HCT116 (cell line): ENCODE results near the gene TMEM52. TPM values are rescaled to one million over a fixed set of nuclear protein-coding genes. Genes with fewer than 3 reads are reported as not detected.

Source experiments
- ATAC-seq: fragments of 200-7000 bp; cut with Tn5 transposase; 2 replicates; pipeline ENCODE4 v1.9.1; 2020; ENCODE audit warnings: mild to moderate bottlenecking, moderate library complexity
- BruUV-seq: library from RNA; stranded (reverse); fragments of 400-500 nt; replicated peaks from 2 replicates; lab custom pipeline; 2021; lab: Mats Ljungman, UMichigan
- CTCF ChIA-PET: fragments of 300-600 bp; sonication (Branson Sonifier 250); formaldehyde crosslinking; loops from one replicate; lab custom pipeline; 2021; ENCODE audit warnings: antibody characterized with exemption; lab: Charles Lee
- POLR2A ChIA-PET: fragments of 300-600, 350-600 bp; sonication (Branson Sonifier 250); formaldehyde crosslinking; loops from one replicate; lab custom pipeline; 2021; ENCODE audit warnings: antibody characterized with exemption; lab: Charles Lee
- RAD21 ChIA-PET, 2 experiments: fragments of 300-600 bp; sonication (Branson Sonifier 250); formaldehyde crosslinking; loops; one replicate each; lab custom pipeline; 2023; ENCODE audit warnings: low total read pairs in 2 of 2; ENCODE audit not compliant: uncharacterized antibody in 2 of 2, unreplicated experiment in 2 of 2, low non-redundant PET in 1 of 2; lab: Charles Lee
- DNase-seq: peaks from one replicate; pipeline ENCODE4 v3.0.0-alpha.2; 2010; ENCODE audit warnings: low read depth, low spot score
- H2AFZ ChIP-seq: fragments of 200-600 bp; shearing (Covaris generic), sonication (generic); 2 replicates; pipeline ENCODE4 v1.6.1; 2017; ENCODE audit warnings: low read depth, mixed run types, mixed read lengths, antibody characterized with exemption, low read length; ENCODE audit not compliant: poor library complexity, severe bottlenecking
- H3K27ac ChIP-seq: 2 replicates; pipeline ENCODE4 v1.5.1; 2012; ENCODE audit warnings: low read depth, low read length
- H3K27me3 ChIP-seq: fragments of 200-600 bp; sonication (generic); 2 replicates; pipeline ENCODE4 v1.6.1; 2016; ENCODE audit warnings: mixed run types, low read length, mixed read lengths; ENCODE audit not compliant: insufficient read depth
- H3K36me3 ChIP-seq, 2 experiments: fragments of 200-500 bp in 1 of 2; fragments of 200-600 bp in 1 of 2; sonication (Bioruptor generic) in 1 of 2; sonication (generic) in 1 of 2; 2 replicates each; pipeline versions ENCODE4 v1.5.1 to v1.6.1; 2014 to 2016; ENCODE audit warnings: low read length in 2 of 2, inconsistent platforms in 1 of 2, mixed read lengths in 1 of 2, mixed run types in 1 of 2; ENCODE audit not compliant: insufficient read depth in 2 of 2, control insufficient read depth in 1 of 2
- H3K4me1 ChIP-seq, 2 experiments: fragments of 200-600 bp in 1 of 2; sonication (generic) in 1 of 2; 2 replicates each; pipeline versions ENCODE4 v1.5.1 to v1.6.1; 2012 to 2017; ENCODE audit warnings: low read length in 2 of 2, inconsistent platforms in 1 of 2, mild to moderate bottlenecking in 1 of 2, mixed read lengths in 1 of 2, mixed run types in 1 of 2, moderate library complexity in 1 of 2; ENCODE audit not compliant: insufficient read depth in 2 of 2, control insufficient read depth in 1 of 2
- H3K4me2 ChIP-seq: fragments of 200-600 bp; sonication (generic); 2 replicates; pipeline ENCODE4 v1.6.1; 2017; ENCODE audit warnings: mixed run types, low read length, mixed read lengths
- H3K4me3 ChIP-seq, 2 experiments: fragments of 200-600 bp in 1 of 2; sonication (generic) in 1 of 2; replicated peaks in 1 of 2; 2 replicates each; pipeline ENCODE4 v1.5.1; 2011 to 2016; ENCODE audit warnings: low read length in 2 of 2, control low read depth in 1 of 2, low read depth in 1 of 2, mild to moderate bottlenecking in 1 of 2, mixed read lengths in 1 of 2, mixed run types in 1 of 2
- H3K79me2 ChIP-seq: fragments of 200-600 bp; sonication (generic); 2 replicates; pipeline ENCODE4 v1.6.1; 2017; ENCODE audit warnings: mild to moderate bottlenecking, mixed run types, low read length, moderate library complexity, mixed read lengths; ENCODE audit not compliant: insufficient read depth
- H3K9ac ChIP-seq: fragments of 200-600 bp; sonication (generic); 2 replicates; pipeline ENCODE4 v1.6.1; 2016; ENCODE audit warnings: low read length, mixed read lengths
- H3K9me2 ChIP-seq: fragments of 200-600 bp; sonication (generic), shearing (Covaris generic); 2 replicates; pipeline ENCODE4 v1.6.1; 2017; ENCODE audit warnings: mixed run types, mild to moderate bottlenecking, moderate library complexity; ENCODE audit not compliant: insufficient read depth
- H3K9me3 ChIP-seq, 2 experiments: fragments of 200-500 bp in 1 of 2; fragments of 200-600 bp in 1 of 2; sonication (Bioruptor generic) in 1 of 2; sonication (generic) in 1 of 2; 2 replicates each; pipeline ENCODE4 v1.6.1; 2014 to 2017; ENCODE audit warnings: low read length in 2 of 2, mixed read lengths in 2 of 2, inconsistent platforms in 1 of 2, low read depth in 1 of 2, mild to moderate bottlenecking in 1 of 2, mixed run types in 1 of 2, moderate library complexity in 1 of 2; ENCODE audit not compliant: control insufficient read depth in 1 of 2, insufficient read depth in 1 of 2
- H4K20me1 ChIP-seq: fragments of 200-600 bp; sonication (generic), shearing (Covaris generic); 2 replicates; pipeline ENCODE4 v1.6.1; 2017; ENCODE audit warnings: mixed run types, mild to moderate bottlenecking, moderate library complexity; ENCODE audit not compliant: insufficient read depth
- ATF3 ChIP-seq: IDR thresholded peaks from 2 replicates; pipeline ENCODE4 v1.6.1; 2012
- CBX3 ChIP-seq: IDR thresholded peaks from 2 replicates; pipeline ENCODE4 v1.6.1; 2012; ENCODE audit warnings: low read depth
- CEBPB ChIP-seq: IDR thresholded peaks from 2 replicates; pipeline ENCODE4 v1.6.1; 2012; ENCODE audit warnings: low read depth
- ELF1 ChIP-seq: IDR thresholded peaks from 2 replicates; pipeline ENCODE4 v1.6.1; 2012; ENCODE audit warnings: low read depth, borderline replicate concordance
- EZH2 ChIP-seq: fragments of 200-600 bp; sonication (generic); IDR thresholded peaks from 2 replicates; pipeline ENCODE4 v1.6.1; 2017; ENCODE audit warnings: antibody characterized with exemption, mixed run types
- EZH2phosphoT487 ChIP-seq: fragments of 200-600 bp; IDR thresholded peaks from 2 replicates; pipeline ENCODE4 v1.6.1; 2018; ENCODE audit warnings: antibody characterized with exemption, borderline replicate concordance
- JUND ChIP-seq: IDR thresholded peaks from 2 replicates; pipeline ENCODE4 v1.6.1; 2012
- POLR2A ChIP-seq: IDR thresholded peaks from 2 replicates; pipeline ENCODE4 v1.7.0; 2011; ENCODE audit warnings: borderline replicate concordance; ENCODE audit not compliant: insufficient read depth, insufficient read length; ENCODE audit errors: extremely low read depth
- POLR2AphosphoS5 ChIP-seq: IDR thresholded peaks from 2 replicates; pipeline ENCODE4 v1.6.1; 2011; ENCODE audit warnings: mild to moderate bottlenecking, low read depth, low read length, moderate library complexity
- RAD21 ChIP-seq: IDR thresholded peaks from 2 replicates; pipeline ENCODE4 v1.6.1; 2012; ENCODE audit warnings: low read depth, mild to moderate bottlenecking
- REST ChIP-seq: IDR thresholded peaks from 2 replicates; pipeline ENCODE4 v1.6.1; 2012; ENCODE audit warnings: low read depth
- SIN3A ChIP-seq: IDR thresholded peaks from 2 replicates; pipeline ENCODE4 v1.6.1; 2012; ENCODE audit warnings: low read depth
- SP1 ChIP-seq: IDR thresholded peaks from 2 replicates; pipeline ENCODE4 v1.6.1; 2012; ENCODE audit warnings: low read depth
- SRF ChIP-seq: IDR thresholded peaks from 2 replicates; pipeline ENCODE4 v1.6.1; 2012; ENCODE audit warnings: low read depth
- TCF7L2 ChIP-seq: IDR thresholded peaks from 2 replicates; pipeline ENCODE4 v1.7.0; 2011; ENCODE audit warnings: borderline replicate concordance, inconsistent platforms; ENCODE audit not compliant: insufficient read depth, insufficient read length; ENCODE audit errors: extremely low read depth
- YY1 ChIP-seq: IDR thresholded peaks from 2 replicates; pipeline ENCODE4 v1.6.1; 2011; ENCODE audit warnings: low read length, low read depth, moderate library complexity, mild to moderate bottlenecking; ENCODE audit not compliant: insufficient replicate concordance; ENCODE audit errors: extremely low read depth
- ZNF274 ChIP-seq: fragments of 200-500 bp; sonication (Bioruptor generic); IDR thresholded peaks from 2 replicates; pipeline ENCODE4 v1.6.1; 2014; ENCODE audit warnings: mild to moderate bottlenecking, low read depth, low read length, inconsistent platforms
- intact Hi-C: fragments of 100-400 bp; cut with micrococcal nuclease; formaldehyde crosslinking; loops from 2 replicates; pipeline ENCODE4 v1.10.0; 2022
- total RNA-seq: library from RNA; stranded (reverse); gene quantifications from one replicate; pipeline ENCODE4 v1.2.1, GENCODE V29; 2021; ENCODE audit not compliant: unreplicated experiment

TMEM52 gene
- total RNA-seq, 1 experiment from 2014 or later, result 27.5 TPM

GRCh38 chr1:1941868-1942752 lies 23.0 kb upstream of the TMEM52 start:
- no peak for ATAC-seq
- intact Hi-C loops, result no loop called here
- no peak overlapping the region for H3K9ac ChIP-seq
- H3K4me2 ChIP-seq, result no peak overlapping the region
- H3K4me3 ChIP-seq, result no peak overlapping the region
- H3K79me2 ChIP-seq, result no peaks in the 10 kb centered on the region
- H3K9me2 ChIP-seq, result no peaks in the 10 kb centered on the region
- DNase-seq, result no peak
- H4K20me1 ChIP-seq, result no peaks in the 10 kb centered on the region
- no peak overlapping the region for H3K27ac ChIP-seq
- peaks cover 0 to 10% of the 10 kb centered on the region in 2 experiments; a peak in 1 of 4 replicates for H3K4me1 ChIP-seq
- POLR2A ChIA-PET, result no interaction called here
- H3K9me3 ChIP-seq, result no peaks in the 10 kb centered on the region
- no peak for TF ChIP-seq POLR2AphosphoS5
- no peak for TF ChIP-seq ELF1
- no peak for TF ChIP-seq ZNF274
- TF ChIP-seq EZH2phosphoT487, result no peak
- TF ChIP-seq JUND, result no peak
- no peak for TF ChIP-seq CEBPB
- TF ChIP-seq POLR2A, result no peak
- no peak for TF ChIP-seq SP1
- no peak for TF ChIP-seq SIN3A
- TF ChIP-seq TCF7L2, result no peak
- TF ChIP-seq SRF, result no peak
- TF ChIP-seq EZH2, result no peak
- TF ChIP-seq RAD21, result no peak
- no peak for TF ChIP-seq YY1
- TF ChIP-seq REST, result no peak
- no peak for TF ChIP-seq CBX3
- TF ChIP-seq ATF3, result no peak
- TF ChIP-seq, all 23 proteins: peak for 0
- Histone ChIP-seq H3K27me3 (no peaks in the 10 kb centered on the region), H2AFZ (no peak overlapping the region), H3K36me3 (no peaks in the 10 kb centered on the region)
- RAD21 ChIA-PET, result no interaction called here
- CTCF ChIA-PET, result interaction anchor here (1.3 kb wide), 1 partner anchor 105 kb away, joined by 3 read pairs; no protein-coding TSS in a partner anchor
- no TSS peak for BruUV-seq
